Activated naive CD8-positive, alpha-beta T cell (primary cell): ENCODE results near the gene FOXL3.
"Not testable (repeated sequence)": the region's sequence is repeated elsewhere in the genome, so short reads cannot be mapped to it uniquely, and the experiment has no call there.

Experiments used
- H3K27ac Mint-ChIP-seq: one replicate; pipeline ENCODE4 v1.8.0; 2021; ENCODE audit warnings: mixed read lengths
- H3K27me3 Mint-ChIP-seq: one replicate; pipeline ENCODE4 v1.8.0; 2021; ENCODE audit warnings: mixed read lengths
- H3K36me3 Mint-ChIP-seq: one replicate; pipeline ENCODE4 v1.8.0; 2021; ENCODE audit warnings: mixed read lengths
- H3K4me1 Mint-ChIP-seq: one replicate; pipeline ENCODE4 v1.8.0; 2021; ENCODE audit warnings: low read depth, mixed read lengths
- H3K4me3 Mint-ChIP-seq: one replicate; pipeline ENCODE4 v1.8.0; 2021; ENCODE audit warnings: mild to moderate bottlenecking, mixed read lengths
- H3K9me3 Mint-ChIP-seq: one replicate; pipeline ENCODE4 v1.8.0; 2021; ENCODE audit warnings: low read depth, mixed read lengths

FOXL3 gene

GRCh38 chr7:260441-261281 is 29.3 kb upstream of the FOXL3 start:
- Mint-ChIP-seq H3K27me3 (no peaks in the 10 kb centered on the region), H3K27ac (no peak overlapping the region), H3K9me3 (no peaks in the 10 kb centered on the region), H3K36me3 (no peaks in the 10 kb centered on the region), H3K4me3 (no peak overlapping the region), H3K4me1 (no peaks in the 10 kb centered on the region)

DNA sequence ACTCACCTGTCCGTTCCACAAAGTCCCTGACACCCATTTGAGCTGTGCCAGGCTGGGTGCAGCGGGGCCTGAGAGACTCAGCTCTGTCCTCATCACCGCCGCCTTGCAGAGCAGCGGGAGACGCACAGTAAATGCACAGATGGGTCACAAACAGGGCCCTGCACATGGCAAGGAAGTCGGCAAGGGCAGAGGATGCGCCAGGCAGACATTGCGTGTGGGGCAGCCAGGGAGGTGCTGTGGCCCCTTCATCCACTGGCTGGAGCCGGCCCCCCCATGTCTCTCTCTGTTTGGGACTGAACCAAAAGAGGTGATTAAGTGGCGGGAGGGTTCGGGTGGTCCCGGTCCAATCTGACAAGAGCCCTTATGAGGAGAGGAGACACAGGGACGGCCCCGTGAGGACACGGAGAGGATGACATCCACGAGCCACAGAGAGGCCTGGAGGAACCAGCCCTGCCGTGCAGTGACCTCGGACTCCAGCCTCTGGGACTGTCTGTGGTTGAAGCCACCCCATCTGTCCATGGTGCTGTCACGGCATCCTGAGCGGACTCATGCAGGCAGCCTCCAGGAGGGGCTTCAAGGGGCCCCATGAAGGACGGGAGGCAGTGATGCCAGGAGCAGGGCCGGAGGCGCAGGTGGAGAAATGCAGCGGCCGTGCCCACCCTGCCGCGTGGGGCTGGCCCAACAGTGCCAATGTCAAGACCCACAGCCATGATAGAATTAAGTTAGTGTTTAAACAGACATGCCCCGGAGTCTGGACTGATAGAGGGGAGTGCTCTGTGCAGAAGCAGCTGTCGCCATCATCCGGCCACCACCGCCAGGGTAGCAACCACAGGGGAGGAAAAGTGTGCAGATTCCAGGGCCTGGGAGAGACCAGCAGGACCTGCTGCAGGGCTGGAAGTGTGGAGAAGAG is 28.4 kb upstream of the FOXL3 start:
- Mint-ChIP-seq H3K4me1 (no peaks in the 10 kb centered on the region), H3K9me3 (no peaks in the 10 kb centered on the region), H3K27ac (no peak overlapping the region), H3K4me3 (no peak overlapping the region), H3K36me3 (no peaks in the 10 kb centered on the region), H3K27me3 (no peaks in the 10 kb centered on the region)

DNA sequence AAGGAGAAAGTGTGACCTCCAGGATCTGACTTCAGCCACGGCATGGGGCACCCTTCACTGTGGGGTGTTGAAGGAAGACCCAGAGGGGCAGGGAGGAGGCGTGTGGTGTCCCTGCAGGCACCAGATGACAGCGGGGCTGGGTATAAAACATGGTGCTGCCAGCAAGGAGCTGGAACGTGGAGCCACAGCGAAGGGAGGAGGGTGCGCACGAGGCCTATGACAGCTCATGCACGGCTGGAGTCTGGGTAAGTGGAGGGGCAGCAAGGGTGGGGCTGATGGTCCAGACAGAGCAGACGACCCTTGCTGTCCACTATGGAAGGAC is 27.8 kb upstream of the FOXL3 start:
- H3K4me1 Mint-ChIP-seq: no peaks in the 10 kb centered on the region

GRCh38 chr7:262631-263311 is 27.2 kb upstream of the FOXL3 start:
- H3K36me3 Mint-ChIP-seq: not testable (repeated sequence)

More for the DNA sequence above, 27.8 kb upstream of the FOXL3 start:
- no peak overlapping the region for H3K27ac Mint-ChIP-seq
- H3K27me3 Mint-ChIP-seq: no peaks in the 10 kb centered on the region
- no peak overlapping the region for H3K4me3 Mint-ChIP-seq
- H3K36me3 Mint-ChIP-seq: no peaks in the 10 kb centered on the region
- H3K9me3 Mint-ChIP-seq: no peaks in the 10 kb centered on the region

GRCh38 chr7:263483-264351 is 26.3 kb upstream of the FOXL3 start:
- H3K4me3 Mint-ChIP-seq, H3K36me3 Mint-ChIP-seq, H3K4me1 Mint-ChIP-seq, H3K9me3 Mint-ChIP-seq, H3K27me3 Mint-ChIP-seq, H3K27ac Mint-ChIP-seq: not testable (repeated sequence)

More at GRCh38 chr7:262631-263311, 27.2 kb upstream of the FOXL3 start:
- not testable (repeated sequence) for H3K27ac Mint-ChIP-seq, H3K4me3 Mint-ChIP-seq, H3K9me3 Mint-ChIP-seq, H3K27me3 Mint-ChIP-seq, H3K4me1 Mint-ChIP-seq

DNA sequence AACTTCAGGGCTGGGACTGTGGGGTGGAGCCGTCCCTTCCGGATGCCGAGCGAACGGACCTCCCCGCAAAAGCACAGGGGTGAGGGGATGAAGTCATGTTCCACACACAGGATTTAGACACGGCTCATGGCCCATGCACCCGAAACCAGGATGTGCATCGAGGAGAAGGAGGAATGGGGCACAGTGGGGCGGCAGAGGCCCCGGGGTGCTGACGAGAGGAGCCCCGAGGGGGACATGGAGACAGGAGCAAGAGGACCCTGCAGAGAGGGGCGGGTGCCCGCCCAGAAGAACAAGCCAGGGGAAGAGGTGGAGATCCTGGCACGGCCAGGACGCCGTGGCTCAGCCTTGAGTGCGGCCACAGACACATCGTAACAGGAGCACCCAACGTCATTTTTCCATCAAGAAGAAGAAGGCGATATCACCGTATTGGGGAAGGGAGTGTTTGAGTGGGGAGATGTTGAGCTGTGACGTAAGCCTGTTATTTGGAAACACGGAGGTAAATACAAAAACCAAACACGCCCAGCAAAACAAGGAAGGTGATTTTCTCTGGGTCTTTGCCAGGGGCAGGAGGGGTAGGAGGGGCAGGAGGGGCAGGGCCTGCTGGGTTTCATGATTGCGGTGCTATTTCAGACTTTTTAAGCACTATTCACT is 25.3 kb upstream of the FOXL3 start:
- Mint-ChIP-seq H3K4me1 (no peaks in the 10 kb centered on the region), H3K4me3 (no peak overlapping the region), H3K36me3 (no peaks in the 10 kb centered on the region)

GRCh38 chr7:265192-265997 is 24.6 kb upstream of the FOXL3 start:
- Mint-ChIP-seq H3K4me3 (no peak overlapping the region), H3K9me3 (no peaks in the 10 kb centered on the region)

More for the DNA sequence above, 25.3 kb upstream of the FOXL3 start:
- Mint-ChIP-seq H3K27ac (no peak overlapping the region), H3K9me3 (no peaks in the 10 kb centered on the region), H3K27me3 (no peaks in the 10 kb centered on the region)

DNA sequence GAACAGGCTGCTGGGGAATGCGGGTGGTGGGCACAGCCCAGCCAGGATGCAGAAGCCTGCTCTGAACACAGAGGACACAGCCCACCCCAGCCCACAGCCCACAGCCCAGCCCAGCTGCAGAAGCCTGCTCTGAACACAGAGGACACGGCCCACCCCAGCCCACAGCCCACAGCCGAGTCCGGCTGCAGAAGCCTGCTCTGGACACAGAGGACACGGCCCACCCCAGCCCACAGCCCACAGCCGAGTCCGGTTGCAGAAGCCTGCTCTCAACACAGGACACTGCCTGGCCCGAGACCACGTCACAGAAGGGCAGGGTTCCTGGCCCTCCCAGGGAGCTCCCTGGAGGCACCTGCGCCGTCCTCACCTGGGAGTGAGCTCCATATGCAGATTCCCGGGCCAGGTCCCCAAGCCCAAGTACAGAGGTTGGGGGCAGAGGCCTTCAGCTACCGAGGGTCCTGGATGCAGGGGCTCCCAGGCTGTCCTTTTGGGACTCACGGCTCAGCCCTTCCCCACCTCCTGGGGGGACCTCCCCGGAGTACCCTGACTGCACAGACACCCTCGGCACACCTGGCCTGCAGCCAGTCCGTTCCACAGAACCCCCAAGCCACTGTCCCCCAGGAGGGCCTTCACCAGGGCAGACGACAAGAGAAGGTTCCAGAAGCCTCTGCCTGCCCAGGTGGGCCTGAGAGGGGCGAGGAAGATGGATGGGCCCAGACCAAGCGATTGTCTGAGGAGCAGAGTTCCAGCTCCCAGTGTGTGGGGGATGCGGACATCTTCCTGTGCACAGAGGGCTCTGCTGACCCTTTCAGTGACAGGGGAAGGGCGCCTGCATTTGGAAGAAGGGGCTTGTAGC is 23.7 kb upstream of the FOXL3 start:
- H3K4me1 Mint-ChIP-seq: no peaks in the 10 kb centered on the region
- H3K9me3 Mint-ChIP-seq: no peaks in the 10 kb centered on the region
- no peak overlapping the region for H3K27ac Mint-ChIP-seq
- H3K27me3 Mint-ChIP-seq: no peaks in the 10 kb centered on the region
- H3K4me3 Mint-ChIP-seq: no peak overlapping the region
- no peaks in the 10 kb centered on the region for H3K36me3 Mint-ChIP-seq

More at GRCh38 chr7:265192-265997, 24.6 kb upstream of the FOXL3 start:
- Mint-ChIP-seq H3K36me3 (no peaks in the 10 kb centered on the region), H3K4me1 (no peaks in the 10 kb centered on the region), H3K27ac (no peak overlapping the region), H3K27me3 (no peaks in the 10 kb centered on the region)

DNA sequence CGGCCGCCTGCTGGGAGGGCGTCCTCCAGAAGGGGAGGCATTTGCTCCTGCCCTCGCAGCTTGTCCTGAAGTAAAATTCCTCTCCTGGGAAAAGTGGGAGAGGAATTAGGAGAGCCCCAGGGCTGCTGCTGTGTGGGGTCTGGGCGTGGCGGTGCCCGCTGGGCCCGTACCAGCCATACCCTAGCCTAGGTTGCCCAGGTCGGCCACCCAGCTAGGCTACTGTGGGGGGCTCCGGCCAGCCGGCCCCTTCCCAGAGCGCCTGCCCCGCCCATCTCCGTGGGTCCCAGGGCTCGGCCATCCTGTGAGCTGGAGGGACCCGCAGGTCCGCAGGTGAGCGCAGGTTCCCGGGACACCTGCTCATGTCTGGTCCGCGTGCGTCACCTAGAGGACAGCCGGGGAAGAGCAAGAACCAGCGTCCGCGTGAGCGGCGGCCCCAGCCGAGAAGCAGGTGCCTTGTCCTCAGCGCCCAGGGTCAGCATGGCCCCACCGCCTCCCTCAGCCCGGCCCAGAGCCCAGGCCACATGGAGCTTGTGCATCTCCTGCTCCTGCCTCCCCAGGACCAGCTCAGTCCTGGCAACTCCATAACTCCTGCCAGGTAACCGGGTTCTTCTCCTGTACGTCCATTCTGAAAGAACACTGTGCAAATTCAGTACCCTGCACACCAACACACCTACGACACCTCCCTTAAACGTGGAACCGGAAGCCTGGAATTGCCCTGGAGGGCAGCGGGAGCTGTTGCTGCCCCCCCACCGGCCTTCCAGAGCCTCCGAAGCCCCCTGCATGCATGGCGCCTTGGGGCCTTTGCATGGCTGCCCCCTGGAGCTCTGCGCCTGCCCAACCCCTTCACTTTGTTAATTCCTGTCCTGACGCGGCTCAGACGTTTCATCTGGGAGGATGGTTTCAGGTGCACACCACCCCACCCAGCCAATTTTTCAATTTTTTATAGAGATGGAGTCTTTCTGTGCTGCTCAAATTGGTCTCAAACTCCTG is 22.8 kb upstream of the FOXL3 start:
- no peaks in the 10 kb centered on the region for H3K9me3 Mint-ChIP-seq
- H3K27ac Mint-ChIP-seq: no peak overlapping the region
- no peak overlapping the region for H3K4me3 Mint-ChIP-seq
- no peaks in the 10 kb centered on the region for H3K36me3 Mint-ChIP-seq
- H3K4me1 Mint-ChIP-seq: no peaks in the 10 kb centered on the region
- H3K27me3 Mint-ChIP-seq: no peaks in the 10 kb centered on the region

DNA sequence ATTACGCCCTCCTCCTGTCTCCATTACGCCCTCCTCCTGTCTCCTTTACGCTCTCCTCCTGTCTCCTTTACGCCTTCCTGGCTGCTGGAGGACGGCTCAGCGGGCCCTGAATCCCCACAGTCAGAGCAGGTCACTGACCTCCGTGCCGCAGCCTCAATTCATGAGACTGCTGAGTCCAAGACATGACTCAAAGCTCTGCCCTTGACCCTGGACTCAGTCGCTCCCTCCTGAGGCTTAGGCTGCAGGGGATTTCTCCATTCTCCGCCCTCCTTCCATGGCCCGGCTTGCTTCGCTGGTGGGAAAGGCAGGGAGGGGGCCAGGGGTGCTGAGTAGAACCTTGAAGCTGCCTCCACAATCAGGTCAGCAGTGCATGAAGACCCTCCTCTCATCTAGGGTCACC is 21.0 kb upstream of the FOXL3 start:
- H3K4me3 Mint-ChIP-seq: no peak overlapping the region
- no peaks in the 10 kb centered on the region for H3K4me1 Mint-ChIP-seq
- no peak overlapping the region for H3K27ac Mint-ChIP-seq
- no peaks in the 10 kb centered on the region for H3K27me3 Mint-ChIP-seq
- H3K36me3 Mint-ChIP-seq: peaks cover 6% of the 10 kb centered on the region
- peaks cover 8% of the 10 kb centered on the region for H3K9me3 Mint-ChIP-seq

DNA sequence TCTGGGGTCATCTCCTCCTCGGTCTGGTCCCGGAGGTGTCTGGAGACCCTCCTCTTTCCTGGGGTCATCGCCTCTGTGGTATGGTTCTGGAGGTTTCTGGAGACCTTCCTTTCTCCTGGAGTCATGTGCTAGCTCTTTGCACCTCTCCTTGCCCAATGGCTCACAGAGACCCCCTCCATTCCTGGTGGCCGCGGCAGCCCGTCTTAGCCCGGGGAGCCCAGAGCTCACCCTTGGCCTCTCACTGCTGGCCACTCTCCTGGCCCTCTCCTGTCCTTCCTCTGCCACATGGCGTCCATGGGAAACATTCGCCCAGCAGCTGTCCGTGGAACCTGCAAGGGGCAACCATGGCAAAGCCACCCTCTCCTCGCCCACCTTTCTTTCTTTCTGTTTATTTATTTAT is 20.2 kb upstream of the FOXL3 start:
- H3K4me3 Mint-ChIP-seq: no peak overlapping the region
- no peaks in the 10 kb centered on the region for H3K27me3 Mint-ChIP-seq
- H3K9me3 Mint-ChIP-seq: peaks cover 8% of the 10 kb centered on the region
- peaks cover 6% of the 10 kb centered on the region for H3K36me3 Mint-ChIP-seq
- no peaks in the 10 kb centered on the region for H3K4me1 Mint-ChIP-seq
- H3K27ac Mint-ChIP-seq: no peak overlapping the region
